DOHH2 (cell line): ENCODE measurements around the gene SORBS2.

Experiments
- H3F3A ChIP-seq: fragments of 200-600 bp; sonication (generic), shearing (Covaris generic); 2 replicates; pipeline ENCODE4 v1.6.0; 2016; ENCODE audit warnings: antibody characterized with exemption, mild to moderate bottlenecking; ENCODE audit not compliant: control insufficient read depth, insufficient read depth
- H3K27ac ChIP-seq: fragments of 200-600 bp; sonication (generic); 2 replicates; pipeline ENCODE4 v1.5.1; 2014; ENCODE audit warnings: low read depth, mild to moderate bottlenecking, low read length, moderate library complexity
- H3K27me3 ChIP-seq: fragments of 200-600 bp; sonication (generic); 2 replicates; pipeline ENCODE4 v1.6.1; 2014; ENCODE audit warnings: mild to moderate bottlenecking, low read length, mixed read lengths; ENCODE audit not compliant: control insufficient read depth
- H3K36me3 ChIP-seq: fragments of 200-600 bp; sonication (generic); 2 replicates; pipeline ENCODE4 v1.6.1; 2014; ENCODE audit warnings: mild to moderate bottlenecking, low read length, moderate library complexity, mixed read lengths; ENCODE audit not compliant: control insufficient read depth
- H3K4me1 ChIP-seq: fragments of 200-600 bp; sonication (generic); 2 replicates; pipeline ENCODE4 v1.6.1; 2014; ENCODE audit warnings: mild to moderate bottlenecking, low read length, mixed read lengths; ENCODE audit not compliant: control insufficient read depth
- H3K4me2 ChIP-seq: fragments of 200-600 bp; sonication (generic); 2 replicates; pipeline ENCODE4 v1.6.0; 2014; ENCODE audit warnings: mild to moderate bottlenecking, low read length, moderate library complexity
- H3K4me3 ChIP-seq: fragments of 200-600 bp; sonication (generic); 2 replicates; pipeline ENCODE4 v1.5.1; 2014; ENCODE audit warnings: mild to moderate bottlenecking, low read length, mixed read lengths
- H3K79me2 ChIP-seq: fragments of 200-600 bp; sonication (generic); 2 replicates; pipeline ENCODE4 v1.6.1; 2014; ENCODE audit warnings: mild to moderate bottlenecking, low read length, mixed read lengths; ENCODE audit not compliant: control insufficient read depth
- H3K9me2 ChIP-seq: fragments of 200-600 bp; sonication (generic); replicated peaks from 2 replicates; pipeline ENCODE4 v1.6.1; 2014; ENCODE audit warnings: mild to moderate bottlenecking, low read length, mixed read lengths; ENCODE audit not compliant: control insufficient read depth
- H3K9me3 ChIP-seq: fragments of 200-600 bp; sonication (generic); 2 replicates; pipeline ENCODE4 v1.6.1; 2014; ENCODE audit warnings: antibody characterized with exemption, low read length, mixed read lengths; ENCODE audit not compliant: control insufficient read depth, insufficient read depth
- H4K20me1 ChIP-seq: fragments of 200-600 bp; sonication (generic); 2 replicates; pipeline ENCODE4 v1.6.0; 2014; ENCODE audit warnings: low read depth, mild to moderate bottlenecking, antibody characterized with exemption, low read length, moderate library complexity; ENCODE audit not compliant: control insufficient read depth, insufficient read depth
- CTCF ChIP-seq: fragments of 200-600 bp; sonication (generic); IDR thresholded peaks from one replicate; pipeline ENCODE4 v1.5.1; 2014; ENCODE audit warnings: antibody characterized with exemption, mild to moderate bottlenecking, low read depth, low read length; ENCODE audit not compliant: poor library complexity, severe bottlenecking
- EZH2phosphoT487 ChIP-seq: fragments of 200-600 bp; sonication (generic); IDR thresholded peaks from 2 replicates; pipeline ENCODE4 v1.6.1; 2017; ENCODE audit warnings: borderline replicate concordance, mild to moderate bottlenecking, antibody characterized with exemption, low read length, moderate library complexity, mixed read lengths

The SORBS2 gene

DNA sequence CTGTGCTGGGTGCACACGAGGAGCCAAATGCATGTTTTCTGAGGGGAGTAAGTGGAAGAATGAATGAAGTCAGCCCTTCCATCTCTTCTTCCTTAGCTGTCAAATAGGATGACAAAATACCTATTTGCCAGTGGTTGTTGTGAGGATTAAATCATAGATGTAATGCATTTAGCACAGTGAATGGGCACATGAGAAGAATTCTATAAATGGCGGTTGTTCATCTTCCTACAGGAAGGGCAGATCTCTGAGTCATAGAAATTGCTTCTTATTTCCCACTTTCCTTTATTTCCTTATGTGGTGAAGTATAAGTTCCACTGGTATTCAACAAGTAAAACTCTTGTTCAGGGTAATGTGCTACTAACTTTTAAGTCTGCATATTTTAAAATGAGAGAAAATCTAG, 83.1 kb downstream of the SORBS2 start:
- Histone ChIP-seq H3K27ac (no peak overlapping the region), H3K36me3 (no peaks in the 10 kb centered on the region), H3K4me3 (no peak overlapping the region), H3K4me2 (no peak overlapping the region), H3F3A (no peaks in the 10 kb centered on the region), H3K4me1 (peaks cover 4% of the 10 kb centered on the region), H3K79me2 (no peaks in the 10 kb centered on the region), H4K20me1 (no peaks in the 10 kb centered on the region), H3K9me3 (no peaks in the 10 kb centered on the region), H3K9me2 (no peaks in the 10 kb centered on the region), H3K27me3 (peaks cover 3% of the 10 kb centered on the region; the same call in 1 of the 2 replicates)
- TF ChIP-seq CTCF: no peak
- no peak for TF ChIP-seq EZH2phosphoT487

DNA sequence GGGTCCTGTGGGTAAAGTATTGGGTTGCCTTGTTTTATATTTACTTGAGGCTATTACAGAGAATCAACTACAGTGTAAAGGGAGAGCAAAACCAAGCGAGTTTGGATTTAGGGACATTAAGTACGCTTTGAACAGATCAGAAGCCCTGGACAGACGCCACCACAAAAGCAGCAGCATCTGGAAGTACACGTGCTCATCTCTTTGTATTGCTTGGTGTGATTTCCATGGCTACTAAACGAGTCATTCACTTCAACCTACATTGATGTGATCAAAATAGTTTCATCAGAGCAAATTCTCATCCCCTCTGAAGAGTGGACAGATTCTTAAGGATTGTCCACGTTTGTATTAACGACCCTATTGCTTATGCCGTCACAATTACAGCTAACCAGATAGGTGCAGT, 85.1 kb downstream of the SORBS2 start:
- no peaks in the 10 kb centered on the region for H3K36me3 ChIP-seq
- no peak overlapping the region for H3K4me2 ChIP-seq
- TF ChIP-seq CTCF: no peak
- no peak for TF ChIP-seq EZH2phosphoT487
- H3F3A ChIP-seq: no peaks in the 10 kb centered on the region
- H3K4me1 ChIP-seq: peaks cover 4% of the 10 kb centered on the region
- H3K9me3 ChIP-seq: no peaks in the 10 kb centered on the region
- no peaks in the 10 kb centered on the region for H3K9me2 ChIP-seq
- H3K27me3 ChIP-seq: peaks cover 6% of the 10 kb centered on the region
- H3K79me2 ChIP-seq: no peaks in the 10 kb centered on the region
- no peaks in the 10 kb centered on the region for H4K20me1 ChIP-seq
- no peak overlapping the region for H3K27ac ChIP-seq
- no peak overlapping the region for H3K4me3 ChIP-seq

DNA sequence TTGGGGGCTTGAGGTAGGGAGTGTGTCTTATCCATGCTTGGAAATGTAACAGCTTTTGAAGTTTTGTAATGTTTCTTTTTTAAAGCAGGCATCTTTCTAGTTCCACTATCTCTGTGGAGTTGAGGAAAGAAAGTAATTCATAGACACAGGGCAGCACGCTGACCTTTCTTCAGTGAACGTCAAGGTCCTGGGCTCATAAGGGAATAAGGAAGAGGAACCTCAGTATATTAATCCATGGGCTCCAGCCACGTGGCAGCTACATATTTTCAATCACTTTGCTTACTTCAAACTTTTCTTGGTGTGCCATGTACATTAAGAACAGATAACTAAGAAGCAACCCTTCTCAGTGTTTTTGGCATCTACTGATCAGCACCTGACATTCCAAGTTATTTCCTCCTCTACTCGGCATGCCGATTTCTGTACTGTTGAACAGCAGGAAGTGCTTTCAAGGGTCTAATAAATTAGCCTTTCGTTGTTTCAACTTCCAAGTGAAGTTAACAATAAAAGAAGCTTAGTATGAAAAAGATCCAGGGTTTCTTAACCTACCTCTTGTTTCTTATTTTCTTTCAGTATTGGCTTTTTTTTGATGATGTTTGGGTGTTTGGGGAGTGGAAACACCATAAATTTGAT, 88.2 kb downstream of the SORBS2 start:
- H3K4me2 ChIP-seq: no peak overlapping the region

More for the DNA sequence above, 88.2 kb downstream of the SORBS2 start:
- Histone ChIP-seq H3K27ac (no peak overlapping the region), H3K79me2 (no peaks in the 10 kb centered on the region), H3K36me3 (no peaks in the 10 kb centered on the region), H3K27me3 (peaks cover 6% of the 10 kb centered on the region), H3F3A (no peaks in the 10 kb centered on the region), H4K20me1 (no peaks in the 10 kb centered on the region), H3K9me3 (no peaks in the 10 kb centered on the region), H3K4me1 (no peaks in the 10 kb centered on the region), H3K4me3 (no peak overlapping the region), H3K9me2 (no peaks in the 10 kb centered on the region)
- TF ChIP-seq CTCF: no peak
- no peak for TF ChIP-seq EZH2phosphoT487
